Measurements from ENCODE around the gene LYZL1.

DNA sequence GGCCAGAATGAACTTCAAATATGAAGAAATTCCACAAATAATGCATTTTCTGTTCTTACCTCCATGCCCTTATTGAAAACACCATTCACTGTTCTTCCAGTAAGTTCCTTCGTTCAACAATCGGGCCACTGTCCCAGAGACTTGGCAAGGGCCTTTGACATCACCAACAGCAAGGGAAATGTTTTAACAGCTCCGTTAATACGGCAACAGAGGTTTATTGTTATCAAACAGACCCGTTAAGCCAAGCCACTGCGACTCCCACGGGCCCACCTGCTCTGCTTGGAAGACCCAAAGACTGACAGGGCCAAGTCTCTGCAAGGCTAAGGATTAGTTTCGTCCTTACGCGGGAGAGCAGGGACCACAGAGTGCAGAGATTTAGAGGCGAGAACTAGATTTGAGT, 43.4 kb upstream of the LYZL1 start:
- TF ChIP-seq, protein P1, sequence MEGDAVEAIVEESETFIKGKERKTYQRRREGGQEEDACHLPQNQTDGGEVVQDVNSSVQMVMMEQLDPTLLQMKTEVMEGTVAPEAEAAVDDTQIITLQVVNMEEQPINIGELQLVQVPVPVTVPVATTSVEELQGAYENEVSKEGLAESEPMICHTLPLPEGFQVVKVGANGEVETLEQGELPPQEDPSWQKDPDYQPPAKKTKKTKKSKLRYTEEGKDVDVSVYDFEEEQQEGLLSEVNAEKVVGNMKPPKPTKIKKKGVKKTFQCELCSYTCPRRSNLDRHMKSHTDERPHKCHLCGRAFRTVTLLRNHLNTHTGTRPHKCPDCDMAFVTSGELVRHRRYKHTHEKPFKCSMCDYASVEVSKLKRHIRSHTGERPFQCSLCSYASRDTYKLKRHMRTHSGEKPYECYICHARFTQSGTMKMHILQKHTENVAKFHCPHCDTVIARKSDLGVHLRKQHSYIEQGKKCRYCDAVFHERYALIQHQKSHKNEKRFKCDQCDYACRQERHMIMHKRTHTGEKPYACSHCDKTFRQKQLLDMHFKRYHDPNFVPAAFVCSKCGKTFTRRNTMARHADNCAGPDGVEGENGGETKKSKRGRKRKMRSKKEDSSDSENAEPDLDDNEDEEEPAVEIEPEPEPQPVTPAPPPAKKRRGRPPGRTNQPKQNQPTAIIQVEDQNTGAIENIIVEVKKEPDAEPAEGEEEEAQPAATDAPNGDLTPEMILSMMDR (IDR thresholded peaks at IDR 0.05; ENCODE audit: poor library complexity, severe bottlenecking), result no peak
- TF ChIP-seq EP300 (conservative IDR thresholded peaks at IDR 0.05; ENCODE audit: poor library complexity, severe bottlenecking) (no peak), SMC3 (conservative IDR thresholded peaks at IDR 0.05; ENCODE audit: poor library complexity) (no peak)
